NCI-H1930 (cell line): ENCODE results near the gene DSG2.

Source experiments
- DNase-seq, 2 experiments: peaks; one replicate each; lab custom pipeline; 2025; lab: John Stamatoyannopoulos, UW

The DSG2 gene

DNA sequence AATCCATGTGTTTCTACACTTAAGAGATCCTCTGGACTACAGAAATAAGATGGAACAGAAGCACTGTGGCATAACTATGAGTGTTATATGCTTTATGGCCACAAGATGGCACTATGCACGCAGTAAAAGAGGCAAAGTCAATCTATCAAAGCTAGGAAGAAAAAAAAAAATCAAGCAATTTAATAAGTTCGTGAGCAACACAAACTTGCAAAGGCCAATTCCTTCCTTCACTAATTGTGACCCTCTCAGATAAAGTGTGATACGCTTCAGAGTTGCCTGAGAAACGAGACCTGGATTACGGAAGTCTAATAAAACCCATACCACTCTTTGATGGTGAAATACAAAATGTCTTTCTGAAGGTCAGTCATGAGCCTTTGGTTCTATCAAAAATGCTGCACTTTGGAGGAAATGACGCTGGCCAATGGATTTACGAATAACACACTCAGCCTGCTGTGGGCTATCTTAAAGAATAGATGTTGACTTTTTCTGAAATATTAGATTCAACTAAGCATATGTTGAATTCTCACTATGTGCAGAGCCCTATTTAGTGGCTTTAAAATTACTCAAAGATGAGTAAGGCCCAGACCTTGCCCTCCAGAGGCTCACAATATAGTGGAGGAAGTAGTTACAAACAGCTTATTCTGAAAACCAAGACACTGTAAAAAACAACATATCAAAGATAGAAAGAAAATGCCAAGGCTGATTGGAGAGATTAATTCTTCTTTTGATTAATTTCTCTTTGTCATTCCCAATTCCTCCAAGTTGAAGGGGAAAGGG, 58.2 kb downstream of the DSG2 start:
- peak; percentile 25 to 59 for DNase-seq

DNA sequence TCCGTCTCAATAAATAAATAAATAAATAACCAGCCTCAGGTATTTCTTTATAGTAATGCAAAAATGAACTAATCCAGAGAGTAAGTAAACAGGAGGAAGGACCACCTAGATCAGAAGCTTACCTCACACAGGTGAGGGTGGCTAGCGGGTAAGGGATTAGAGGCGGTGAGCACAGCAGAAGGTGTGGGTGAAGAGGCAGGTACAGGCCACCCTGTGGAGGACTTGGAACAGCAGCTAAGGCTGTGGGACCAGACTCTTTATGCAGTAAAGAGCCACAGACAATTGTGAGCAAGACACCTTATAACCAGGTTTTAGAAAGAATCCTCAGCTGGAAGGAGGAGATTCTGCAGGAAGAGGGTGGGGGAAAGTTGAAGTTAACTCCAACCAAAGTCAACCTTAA, 59.5 kb downstream of the DSG2 start:
- no peak for DNase-seq

DNA sequence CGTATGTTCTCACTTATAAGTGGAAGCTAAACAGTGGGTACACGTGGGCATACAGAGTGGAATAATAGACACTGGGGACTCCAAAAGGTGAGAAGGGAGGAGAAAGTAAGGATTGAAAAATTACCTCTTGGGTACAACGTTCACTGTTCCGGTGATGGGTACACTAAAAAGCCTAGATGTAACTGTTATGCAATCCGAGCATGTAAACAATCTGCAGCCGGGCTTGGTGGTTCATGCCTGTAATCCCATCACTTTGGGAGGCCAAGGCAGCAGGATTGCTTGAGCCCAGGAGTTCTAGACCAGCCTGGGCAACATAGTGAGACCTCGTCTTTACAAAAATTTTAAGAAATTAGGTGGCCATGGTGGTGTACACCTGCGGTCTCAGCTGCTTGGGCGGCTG, 60.6 kb downstream of the DSG2 start:
- DNase-seq, result no peak

DNA sequence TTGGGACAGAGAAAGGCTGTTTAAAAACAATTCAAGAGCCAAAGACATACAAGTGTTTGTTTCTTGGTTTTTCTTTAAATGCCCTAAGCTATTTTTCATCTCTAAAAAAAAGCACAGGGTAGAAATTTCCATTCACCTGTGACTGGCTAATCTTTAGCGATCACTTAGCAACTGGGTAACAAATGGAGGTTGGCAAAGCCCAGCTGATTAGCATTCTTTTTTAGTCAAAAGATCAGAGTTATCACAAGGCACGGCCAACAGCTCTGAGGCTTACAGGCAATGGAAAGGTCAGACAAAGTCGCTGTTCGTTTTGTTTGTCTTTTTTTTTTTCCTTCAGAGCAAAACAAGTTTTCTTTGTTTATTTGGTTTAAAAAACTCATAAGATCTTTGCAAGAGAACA, 64.7 kb downstream of the DSG2 start:
- no peak for DNase-seq

DNA sequence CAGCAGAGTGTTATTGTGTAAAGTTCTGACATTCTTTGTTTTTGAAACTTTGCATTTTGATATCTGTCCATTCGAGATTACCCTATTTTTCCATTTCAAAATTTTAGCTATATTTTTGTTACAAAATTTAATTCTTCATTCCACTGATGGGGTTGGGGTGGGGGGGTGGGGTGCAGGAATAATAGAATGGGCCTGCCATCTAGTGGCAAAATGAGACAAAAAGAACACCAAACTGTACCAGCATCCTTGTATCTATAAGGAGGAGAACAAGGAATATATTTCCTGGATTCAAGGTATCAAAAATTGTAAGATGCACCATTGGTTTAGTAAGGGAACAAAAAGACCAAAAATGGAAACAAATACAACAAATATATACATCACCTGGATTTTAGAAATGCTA, 65.8 kb downstream of the DSG2 start:
- no peak for DNase-seq

DNA sequence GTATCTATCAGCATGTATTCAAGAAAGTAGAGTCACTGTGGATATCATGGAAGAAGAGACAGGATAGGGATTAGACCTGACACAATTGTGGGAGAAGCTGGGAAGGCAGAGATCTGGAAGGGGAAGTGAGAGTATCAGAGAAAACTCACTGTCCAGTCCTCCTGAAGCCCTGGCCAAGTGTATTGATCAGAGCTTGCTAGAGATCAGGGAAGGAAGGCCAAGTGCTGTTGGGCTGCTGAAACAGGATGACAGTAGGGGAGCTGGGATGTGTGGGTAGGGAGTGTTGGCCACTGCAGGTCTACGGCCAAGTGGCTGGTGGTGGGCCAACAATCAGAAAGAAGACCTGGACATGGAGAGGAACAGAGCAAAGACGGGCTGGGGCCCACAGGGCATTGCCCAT, 67.4 kb downstream of the DSG2 start:
- no peak for DNase-seq

DNA sequence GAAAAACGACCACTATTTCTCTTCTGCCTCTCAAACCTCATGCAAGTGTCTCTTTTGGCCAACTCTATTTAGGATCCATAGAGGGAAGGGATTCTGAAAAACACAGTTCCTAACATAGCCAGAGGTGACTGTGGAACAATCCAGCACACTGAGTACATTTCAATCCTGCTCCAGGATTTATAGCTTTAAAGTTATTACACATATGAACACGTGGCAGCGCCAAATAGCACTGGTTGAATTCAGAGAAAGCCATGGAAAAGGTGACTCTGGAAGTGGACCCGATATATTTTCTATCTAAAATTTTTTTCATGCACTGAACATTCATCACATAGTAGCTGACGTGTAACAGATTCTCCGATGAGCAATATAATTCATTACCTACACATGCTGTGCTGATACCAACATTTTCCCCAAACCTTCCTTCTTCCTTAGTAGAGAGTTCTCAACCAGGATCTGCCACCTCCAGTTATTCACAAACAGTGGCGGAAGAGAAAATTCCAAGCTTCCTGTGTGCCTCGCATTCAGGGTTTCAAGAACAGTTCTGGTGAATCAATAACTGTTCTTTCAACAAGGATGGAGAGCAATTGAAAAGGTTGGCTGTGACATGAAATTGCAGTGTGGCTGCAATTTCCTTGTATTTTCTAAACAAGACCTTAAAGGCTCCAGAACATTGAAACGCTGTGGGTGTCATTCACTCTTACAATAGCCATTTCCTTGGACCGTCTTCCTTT, 68.0 kb downstream of the DSG2 start:
- DNase-seq, result no peak

DNA sequence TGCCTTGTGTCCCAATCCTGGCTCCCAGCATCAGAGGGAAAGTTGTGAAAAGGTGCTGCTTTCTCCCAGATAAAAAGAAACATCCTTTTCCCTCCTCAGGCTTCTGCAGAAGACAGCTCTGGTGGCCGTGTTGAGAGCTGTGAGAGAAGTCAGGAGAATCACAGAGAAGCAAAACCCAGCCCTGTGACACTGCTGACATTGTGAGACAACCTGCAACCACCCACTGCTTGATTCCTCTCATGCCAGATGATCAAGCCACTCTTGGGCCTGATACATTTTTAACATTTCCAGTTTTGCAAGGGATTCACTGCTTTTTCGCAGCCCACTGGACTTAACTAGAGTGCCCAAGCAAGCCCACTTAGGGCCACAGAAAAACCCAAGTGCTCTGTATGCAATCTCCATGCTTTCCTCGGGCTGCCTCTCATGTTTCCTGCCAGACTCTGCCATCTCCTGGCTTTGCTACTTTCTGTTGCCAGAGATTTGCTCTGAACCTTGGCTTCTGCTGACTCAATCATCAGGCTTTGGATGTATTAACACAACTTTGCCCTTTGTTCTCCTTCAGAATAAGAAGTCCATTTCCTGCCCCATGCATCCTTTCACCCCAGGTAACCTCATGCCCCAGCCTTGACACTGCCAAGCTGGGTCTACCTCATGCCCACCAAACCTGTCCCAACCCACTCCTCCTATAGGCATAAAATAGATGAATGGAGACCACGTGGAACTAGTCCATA, 68.8 kb downstream of the DSG2 start:
- no peak for DNase-seq

DNA sequence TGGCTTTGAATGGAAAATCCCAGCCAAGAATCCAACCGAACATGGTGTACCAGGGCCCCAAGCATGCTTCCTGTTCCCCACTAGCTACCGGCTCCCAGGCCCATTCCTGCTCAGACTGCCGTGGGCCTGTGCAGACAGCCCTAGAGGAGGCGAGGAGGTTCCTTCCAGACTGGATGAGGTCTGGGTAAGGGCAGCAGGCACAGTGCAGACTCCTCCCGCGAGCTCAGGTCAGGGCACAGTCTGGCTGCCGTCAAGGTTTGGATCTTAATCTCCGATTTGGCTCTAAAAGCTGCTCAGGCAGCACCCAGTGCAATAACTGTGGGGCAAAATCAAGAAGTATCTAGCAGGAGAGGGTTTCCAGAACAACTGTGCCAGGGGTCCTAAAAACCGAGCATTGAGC, 74.4 kb downstream of the DSG2 start:
- no peak for DNase-seq

DNA sequence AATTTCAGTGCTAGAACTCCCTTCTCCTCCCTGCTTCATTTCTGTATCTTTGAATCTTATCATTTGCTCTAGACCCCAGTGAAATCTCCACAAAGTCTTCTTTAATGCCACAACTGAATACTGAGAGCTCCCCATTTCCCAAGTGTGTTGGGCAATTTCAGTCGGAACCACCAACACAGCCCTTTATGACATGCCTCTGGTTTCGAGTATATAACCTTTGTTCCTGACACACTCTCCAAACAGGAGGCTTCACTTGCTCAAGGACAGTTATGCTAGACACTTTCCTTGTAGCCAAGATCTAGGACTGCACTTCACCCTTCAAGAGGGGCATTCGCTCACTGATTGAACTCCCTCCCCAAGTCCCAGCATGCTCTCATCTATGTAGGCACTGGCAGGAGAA, 75.1 kb downstream of the DSG2 start:
- no peak for DNase-seq

DNA sequence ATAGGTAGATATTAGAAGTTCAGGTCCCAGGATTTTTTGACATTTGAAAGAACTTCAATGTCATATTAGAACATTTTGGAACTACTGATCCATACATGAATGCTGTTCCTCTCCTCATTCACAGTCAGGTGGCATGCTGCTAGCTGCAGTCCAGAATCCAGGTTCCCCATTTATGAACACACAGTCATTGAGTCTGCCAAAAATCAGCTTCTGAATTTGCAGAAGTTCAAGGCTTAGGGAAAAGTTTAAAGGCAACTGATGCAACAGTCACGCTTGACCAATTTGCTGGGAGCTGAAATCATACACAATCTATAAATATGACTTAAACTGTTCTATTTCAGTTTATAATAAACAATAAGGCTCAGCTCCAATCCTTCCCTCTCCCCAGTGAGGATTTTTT, 76.4 kb downstream of the DSG2 start:
- DNase-seq, result no peak

DNA sequence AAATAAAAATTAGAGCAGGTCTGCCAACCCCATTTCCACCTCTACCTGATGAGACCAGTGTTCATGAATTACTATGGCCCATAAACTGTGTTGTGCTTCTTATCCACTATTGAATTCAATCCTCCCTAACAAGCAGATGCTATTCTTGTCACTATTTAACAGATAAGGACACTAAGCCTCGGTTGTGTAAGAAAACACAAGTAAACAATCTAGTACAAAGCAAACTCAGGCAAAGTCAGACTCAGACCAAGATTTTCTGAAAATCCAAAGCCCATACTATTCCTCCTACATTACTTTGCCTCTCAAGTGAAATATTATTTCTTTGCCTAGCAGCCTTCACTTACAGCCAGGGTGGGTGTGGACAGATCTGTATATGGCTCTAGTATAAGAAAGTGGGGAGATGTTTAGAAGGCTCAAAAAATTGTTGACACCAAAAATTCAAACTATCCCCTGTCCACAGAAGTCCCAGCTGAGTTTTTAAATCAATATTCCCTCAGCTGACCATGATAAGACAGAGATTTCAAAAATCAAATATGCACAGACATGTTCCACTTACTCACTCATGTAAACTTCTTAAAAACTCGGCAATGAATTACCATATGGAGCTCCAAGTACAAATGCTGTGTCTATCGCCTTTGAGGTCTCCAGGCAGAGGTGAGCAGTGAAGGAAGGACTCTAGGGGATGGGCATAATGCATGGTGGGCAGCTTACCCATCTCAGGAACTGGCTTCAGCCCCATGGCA, 77.7 kb downstream of the DSG2 start:
- no peak for DNase-seq

DNA sequence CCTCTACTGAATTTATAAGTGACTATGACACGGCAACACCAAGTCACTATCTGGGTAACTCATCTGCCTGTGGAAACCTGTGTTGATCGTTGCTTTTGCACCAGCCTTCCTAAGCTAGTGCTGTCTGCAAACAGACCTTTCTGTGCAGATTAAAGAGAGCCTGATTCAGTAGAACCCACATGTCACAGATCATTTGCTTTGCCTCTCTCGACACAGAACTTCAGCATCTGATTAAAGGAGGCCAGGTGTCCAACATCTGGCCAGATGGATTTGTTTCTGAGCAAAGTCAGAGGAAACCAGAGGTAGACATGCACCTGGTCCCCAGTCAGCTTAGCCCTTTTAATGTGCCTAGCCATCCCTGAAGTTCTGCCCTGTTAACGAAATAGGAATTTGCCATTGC, 78.7 kb downstream of the DSG2 start:
- no peak for DNase-seq

DNA sequence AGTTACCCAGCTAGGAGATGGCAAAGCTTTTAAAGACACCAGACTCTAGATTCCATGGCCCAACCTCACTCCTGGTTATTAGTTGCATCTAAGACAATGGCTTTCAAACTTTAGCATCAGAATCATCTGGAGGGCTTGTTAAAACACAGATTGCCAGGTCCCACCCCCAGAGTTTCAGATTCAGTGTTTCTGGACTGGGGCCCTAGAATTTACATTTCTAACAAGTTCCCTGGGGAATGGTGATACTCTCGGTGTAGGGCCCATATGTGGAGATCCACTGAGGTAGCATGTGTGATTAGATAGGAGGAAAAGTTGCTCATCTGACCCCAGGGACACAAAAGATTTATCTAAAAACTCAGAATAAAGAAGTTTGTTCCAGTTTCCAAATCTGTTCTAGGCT, 79.2 kb downstream of the DSG2 start:
- no peak for DNase-seq

DNA sequence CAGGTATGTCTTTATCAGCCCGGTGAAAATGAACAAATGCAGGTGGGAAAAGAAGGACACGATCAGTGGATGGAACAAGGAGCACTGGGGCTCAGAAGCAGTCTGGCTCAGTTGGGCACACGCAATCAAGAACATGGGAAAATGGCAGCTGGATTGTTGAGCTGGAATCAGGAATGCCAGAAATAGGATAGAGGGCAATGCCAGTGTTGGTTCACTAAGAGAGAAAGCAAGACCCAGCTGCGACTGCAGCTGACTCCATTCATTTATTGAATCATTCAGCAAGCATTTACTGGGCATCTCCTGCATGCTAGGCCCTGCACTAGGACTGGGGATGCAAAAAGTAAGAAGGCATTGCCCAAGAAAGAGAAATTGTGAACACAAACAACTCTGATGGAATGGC, 80.1 kb downstream of the DSG2 start:
- DNase-seq, result no peak

DNA sequence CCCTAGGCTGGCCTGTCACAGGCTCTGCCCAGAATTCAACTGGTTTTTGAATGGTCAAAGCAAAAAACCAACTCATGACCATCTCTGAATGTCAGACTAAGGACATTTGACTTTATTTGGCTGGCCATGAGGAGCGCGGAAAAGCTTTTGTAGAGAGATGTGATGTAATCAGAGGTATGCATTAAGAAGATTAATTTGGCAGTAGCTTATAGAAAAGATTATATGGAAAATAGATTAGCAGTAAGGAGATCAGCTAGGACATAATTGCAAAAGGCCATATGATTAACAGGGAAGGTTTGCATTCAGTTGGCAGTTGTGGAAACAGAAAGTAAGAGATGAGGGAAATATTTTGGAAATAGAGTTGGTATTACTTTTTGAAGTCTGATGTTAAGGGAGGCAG, 81.4 kb downstream of the DSG2 start:
- DNase-seq, result no peak

DNA sequence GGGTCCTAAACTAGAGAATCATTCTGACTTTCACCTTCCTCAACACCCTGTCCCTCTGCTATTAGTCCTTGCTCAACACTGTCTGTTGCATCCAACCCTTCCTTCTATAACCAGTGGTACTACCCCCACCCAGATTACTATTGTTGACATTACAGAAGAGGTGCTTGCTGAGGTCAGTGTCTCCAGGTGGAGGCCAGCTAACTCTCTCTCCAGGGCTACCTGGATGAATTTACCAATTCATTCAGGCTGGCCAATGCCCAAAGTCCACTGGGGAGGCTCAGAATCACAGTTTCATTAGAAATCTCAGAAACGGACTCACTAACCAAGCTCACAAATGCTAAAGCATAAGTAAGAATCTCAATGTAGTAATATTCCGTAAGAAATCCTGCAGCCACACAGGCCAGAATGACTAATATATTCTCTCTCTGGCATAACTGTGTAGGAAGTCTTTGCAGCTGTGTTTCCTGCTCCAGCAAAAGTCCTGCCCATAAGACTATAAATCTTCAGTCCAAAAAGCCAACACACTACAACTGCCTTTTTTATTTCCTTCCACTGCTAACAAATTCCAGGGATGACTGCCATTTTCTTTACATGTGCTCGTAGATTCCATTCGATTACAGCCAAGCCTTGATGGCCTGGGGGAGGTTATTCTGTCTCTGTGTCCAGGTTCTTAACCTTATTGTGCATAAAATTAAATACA, 83.7 kb downstream of the DSG2 start:
- DNase-seq, result no peak

DNA sequence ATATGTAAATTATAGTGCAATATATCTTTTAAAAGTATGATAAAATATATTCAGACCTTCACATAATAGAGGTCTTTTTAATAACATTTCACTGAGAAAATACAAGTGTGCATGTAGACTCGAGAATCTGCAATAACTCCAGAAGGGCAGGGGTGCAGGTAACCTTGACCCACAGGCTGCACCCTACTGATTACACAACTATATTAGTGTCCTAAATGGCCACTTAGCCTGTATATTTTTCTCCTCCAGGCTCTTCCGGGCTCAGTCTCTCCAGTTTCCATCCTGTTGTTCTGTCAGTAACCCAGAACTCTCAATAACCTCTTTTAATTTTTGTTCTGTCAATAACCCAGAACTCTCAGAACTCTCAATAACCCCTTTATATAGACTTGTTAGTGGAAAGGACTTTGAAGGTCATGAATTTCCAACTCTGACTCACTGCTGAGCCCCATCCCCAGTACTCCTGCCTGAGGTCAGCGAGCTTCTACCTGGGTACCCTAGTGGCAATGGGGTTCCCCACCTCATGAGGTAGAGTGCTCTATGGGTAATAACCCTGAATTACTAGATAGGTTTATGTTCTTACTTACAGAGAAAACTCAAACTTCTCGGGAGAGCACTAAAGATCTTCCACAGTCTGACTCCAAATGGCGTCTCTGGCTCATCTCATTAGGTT, 85.3 kb downstream of the DSG2 start:
- no peak for DNase-seq

DNA sequence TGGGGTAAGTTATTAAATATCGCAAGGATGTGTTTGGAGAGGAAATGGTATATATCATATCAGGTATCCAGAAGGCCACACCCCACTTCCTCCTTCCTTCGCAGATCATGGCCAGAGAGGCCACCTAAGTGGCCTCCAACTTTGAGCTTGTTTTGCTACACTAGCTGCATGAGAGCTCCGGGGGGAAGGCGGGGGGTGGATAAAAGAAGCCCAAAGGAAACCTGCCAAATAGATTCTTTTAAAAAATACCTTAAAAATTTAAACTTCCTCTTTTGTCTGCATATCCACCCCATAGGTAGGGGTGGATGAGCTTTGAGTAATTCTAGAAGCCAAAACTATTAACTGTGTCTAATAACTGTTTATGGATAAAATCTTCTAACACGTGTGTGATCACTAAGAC, 88.0 kb downstream of the DSG2 start:
- no peak for DNase-seq

DNA sequence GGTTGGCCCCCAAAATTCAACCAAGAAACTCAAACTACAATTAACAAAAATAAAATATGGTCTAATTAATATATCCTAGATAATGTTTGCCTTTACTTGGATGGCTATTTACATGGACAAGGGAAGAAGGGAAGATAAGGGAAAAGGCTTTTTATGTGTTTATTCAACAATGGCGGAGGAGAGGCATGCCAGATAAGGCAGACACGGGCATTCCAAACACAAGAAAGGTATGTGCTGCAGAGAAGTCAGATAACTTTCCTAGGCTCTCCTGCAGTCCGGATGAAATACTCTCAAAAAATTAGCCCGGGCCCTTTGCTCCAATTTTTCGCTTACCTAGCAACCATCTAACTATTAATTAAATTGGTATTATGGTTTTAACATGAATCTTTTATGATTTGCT, 88.6 kb downstream of the DSG2 start:
- DNase-seq, result no peak

DNA sequence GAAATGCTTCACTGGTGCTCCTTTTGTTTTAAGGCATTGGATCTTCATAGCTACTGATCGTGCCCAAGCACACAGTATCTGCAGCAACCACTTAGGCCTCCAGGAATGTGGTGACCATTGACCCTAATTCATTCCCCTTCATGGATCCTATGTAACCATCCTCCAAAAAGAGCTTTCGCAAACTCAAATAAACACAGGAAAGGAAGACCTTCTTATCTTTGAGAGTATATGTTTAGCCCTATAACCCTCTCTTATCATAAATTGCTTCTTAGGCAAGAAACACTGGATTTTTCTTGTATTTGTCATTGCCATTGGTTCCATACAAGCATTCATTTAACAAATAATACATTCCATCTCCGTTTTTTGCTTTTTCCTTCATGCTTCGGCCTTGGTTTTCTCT, 89.6 kb downstream of the DSG2 start:
- DNase-seq, result no peak
